HFFc6 (cell line): Measurements from ENCODE around the gene SETD1A. TPM values are rescaled to one million over a fixed set of nuclear protein-coding genes. Genes with fewer than 3 reads are reported as not detected.

Experiments
- DNase-seq: peaks from one replicate; pipeline ENCODE4 v3.0.0-alpha.2; 2018
- H3K27ac Mint-ChIP-seq: 2 replicates; pipeline ENCODE4 v1.8.0; 2020; ENCODE audit warnings: mild to moderate bottlenecking, mixed read lengths
- H3K27me3 Mint-ChIP-seq: 2 replicates; pipeline ENCODE4 v1.8.0; 2021; ENCODE audit warnings: mild to moderate bottlenecking, moderate library complexity, mixed read lengths; ENCODE audit not compliant: insufficient read depth
- H3K36me3 Mint-ChIP-seq: 2 replicates; pipeline ENCODE4 v1.8.0; 2021; ENCODE audit warnings: low read depth, mixed read lengths
- H3K4me1 Mint-ChIP-seq: 2 replicates; pipeline ENCODE4 v1.8.0; 2020; ENCODE audit warnings: low read depth, mixed read lengths
- H3K4me3 Mint-ChIP-seq: 2 replicates; pipeline ENCODE4 v1.8.0; 2020; ENCODE audit warnings: mild to moderate bottlenecking, moderate library complexity, mixed read lengths
- H3K9me3 Mint-ChIP-seq: 2 replicates; pipeline ENCODE4 v1.8.0; 2020; ENCODE audit warnings: mild to moderate bottlenecking, mixed read lengths
- total RNA-seq, 6 experiments: library from RNA; stranded (reverse); fragmentation: NEBNext Ultra II Directional; extraction: Animal tissue kit (Norgen Biotek cat#: 25700); gene quantifications; 2 replicates in 1 of 6; 3 replicates in 5 of 6; pipeline ENCODE4 v1.2.3, GENCODE V29; 2021
- TF ChIP-seq, protein P1 (sequence below): fragments of 200-600 bp; sonication (generic); IDR thresholded peaks from 2 replicates; pipeline ENCODE4 v1.5.0; 2021; ENCODE audit warnings: antibody characterized with exemption, mild to moderate bottlenecking

SETD1A gene
- total RNA-seq, 6 experiments from 2014 or later = 13.4 to 15.8 (median 14.4) TPM

- peaks cover 6% of the 10 kb centered on the region; the same call in 1 of the 2 replicates for H3K36me3 Mint-ChIP-seq
These were observed 48.0 kb downstream of the SETD1A start for GRCh38 chr16:31005350-31006085.

DNA sequence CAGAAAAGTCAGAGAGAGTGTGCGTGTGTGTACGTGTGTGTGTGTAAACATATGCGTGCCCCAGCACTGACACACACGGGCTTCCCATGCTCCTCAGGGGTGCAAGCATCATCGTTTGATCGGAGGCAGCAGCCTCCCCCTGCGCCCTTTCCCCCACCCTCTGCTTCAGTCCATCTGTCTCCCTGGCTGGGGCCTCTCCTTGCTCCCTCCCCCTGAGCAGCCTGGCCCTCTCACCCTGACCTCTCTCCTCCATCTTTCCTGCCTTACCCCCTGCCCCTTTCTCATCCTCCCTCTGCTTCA is 48.5 kb downstream of the SETD1A start:
- Mint-ChIP-seq H3K36me3 (peaks cover 6% of the 10 kb centered on the region; the same call in 1 of the 2 replicates), H3K27ac (no peak overlapping the region), H3K4me3 (no peak overlapping the region), H3K9me3 (no peaks in the 10 kb centered on the region), H3K4me1 (peaks cover 44% of the 10 kb centered on the region), H3K27me3 (no peaks in the 10 kb centered on the region; the same call in none of the 2 replicates)
- TF ChIP-seq, protein P1, sequence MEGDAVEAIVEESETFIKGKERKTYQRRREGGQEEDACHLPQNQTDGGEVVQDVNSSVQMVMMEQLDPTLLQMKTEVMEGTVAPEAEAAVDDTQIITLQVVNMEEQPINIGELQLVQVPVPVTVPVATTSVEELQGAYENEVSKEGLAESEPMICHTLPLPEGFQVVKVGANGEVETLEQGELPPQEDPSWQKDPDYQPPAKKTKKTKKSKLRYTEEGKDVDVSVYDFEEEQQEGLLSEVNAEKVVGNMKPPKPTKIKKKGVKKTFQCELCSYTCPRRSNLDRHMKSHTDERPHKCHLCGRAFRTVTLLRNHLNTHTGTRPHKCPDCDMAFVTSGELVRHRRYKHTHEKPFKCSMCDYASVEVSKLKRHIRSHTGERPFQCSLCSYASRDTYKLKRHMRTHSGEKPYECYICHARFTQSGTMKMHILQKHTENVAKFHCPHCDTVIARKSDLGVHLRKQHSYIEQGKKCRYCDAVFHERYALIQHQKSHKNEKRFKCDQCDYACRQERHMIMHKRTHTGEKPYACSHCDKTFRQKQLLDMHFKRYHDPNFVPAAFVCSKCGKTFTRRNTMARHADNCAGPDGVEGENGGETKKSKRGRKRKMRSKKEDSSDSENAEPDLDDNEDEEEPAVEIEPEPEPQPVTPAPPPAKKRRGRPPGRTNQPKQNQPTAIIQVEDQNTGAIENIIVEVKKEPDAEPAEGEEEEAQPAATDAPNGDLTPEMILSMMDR = no peak
- DNase-seq = no peak

More at GRCh38 chr16:31005350-31006085, 48.0 kb downstream of the SETD1A start:
- Mint-ChIP-seq H3K4me3 (no peak overlapping the region), H3K27me3 (no peaks in the 10 kb centered on the region; the same call in none of the 2 replicates), H3K4me1 (peaks cover 44% of the 10 kb centered on the region), H3K27ac (no peak overlapping the region), H3K9me3 (no peaks in the 10 kb centered on the region)
- TF ChIP-seq, protein P1 = no peak
- DNase-seq = no peak

DNA sequence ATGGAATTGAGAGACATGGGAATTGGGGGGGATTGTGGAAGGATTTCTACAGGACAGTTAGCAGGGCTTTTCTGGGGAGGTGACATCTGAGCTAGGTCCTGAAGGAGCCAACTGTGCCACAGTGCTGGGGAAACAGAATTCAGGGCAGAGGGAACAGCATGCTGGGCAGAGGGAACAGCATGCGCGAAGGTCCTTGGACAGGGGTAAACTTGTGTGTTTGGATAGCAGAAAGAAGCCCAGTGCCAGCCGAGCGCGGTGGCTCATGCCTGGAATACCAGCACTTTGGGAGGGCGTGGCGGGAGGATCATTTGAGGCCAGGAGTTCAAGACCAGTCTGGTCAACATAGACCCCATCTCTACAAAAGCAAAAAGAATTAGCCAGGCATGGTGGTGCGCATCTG is 49.0 kb downstream of the SETD1A start:
- peaks cover 6% of the 10 kb centered on the region; the same call in 1 of the 2 replicates for H3K36me3 Mint-ChIP-seq

DNA sequence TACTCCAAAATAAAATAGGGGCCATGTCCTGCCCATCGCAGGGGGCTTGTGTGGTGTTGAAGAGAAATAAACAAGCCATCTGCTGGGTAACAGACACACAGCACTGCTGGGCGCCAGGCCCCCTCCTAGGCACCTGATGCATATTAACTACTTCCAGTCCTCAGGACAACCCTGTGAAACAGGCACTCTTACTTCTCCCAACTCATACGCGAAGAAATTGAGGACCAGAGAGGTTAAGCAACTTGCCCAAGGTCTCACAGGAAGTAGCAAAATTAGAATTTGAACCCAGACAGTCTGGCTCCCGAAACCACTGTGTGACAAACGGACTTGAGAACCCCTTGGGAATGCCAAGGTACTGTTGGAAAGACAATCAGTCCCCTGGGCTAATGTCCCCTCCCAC is 50.1 kb downstream of the SETD1A start:
- Mint-ChIP-seq H3K9me3 (no peaks in the 10 kb centered on the region), H3K27ac (peak overlapping the region; percentile 63; the same call in 1 of the 2 replicates), H3K4me3 (no peak overlapping the region), H3K27me3 (peaks cover 3% of the 10 kb centered on the region), H3K4me1 (peaks cover 44% of the 10 kb centered on the region), H3K36me3 (peaks cover 6% of the 10 kb centered on the region; the same call in 1 of the 2 replicates)
- no peak for DNase-seq
- TF ChIP-seq, protein P1 = no peak

More for the DNA sequence above, 49.0 kb downstream of the SETD1A start:
- Mint-ChIP-seq H3K27ac (peak overlapping the region; percentile 5), H3K9me3 (no peaks in the 10 kb centered on the region), H3K4me1 (peaks cover 44% of the 10 kb centered on the region), H3K4me3 (no peak overlapping the region), H3K27me3 (no peaks in the 10 kb centered on the region; the same call in none of the 2 replicates)
- TF ChIP-seq, protein P1 = no peak
- DNase-seq = no peak

DNA sequence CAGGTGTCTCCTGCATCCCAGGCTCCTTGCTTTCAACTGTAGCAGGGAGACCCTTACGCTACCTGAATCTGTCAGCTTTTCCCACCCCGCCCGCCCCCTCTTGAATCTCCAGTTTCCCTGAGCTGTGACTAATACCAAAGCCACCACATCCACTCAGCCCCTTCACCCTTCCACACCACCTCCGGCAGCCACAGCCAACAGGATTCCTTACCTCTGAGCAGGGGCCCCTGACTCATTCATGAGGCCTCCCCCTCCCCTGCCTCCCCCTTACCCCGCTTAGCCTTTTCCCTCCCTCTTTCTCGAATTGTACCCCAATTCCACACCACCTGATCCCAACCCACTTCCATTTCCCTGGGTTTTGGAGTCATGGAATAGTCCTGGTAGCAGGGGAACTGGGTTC is 50.6 kb downstream of the SETD1A start:
- peak overlapping the region; percentile 34 for H3K4me3 Mint-ChIP-seq
- TF ChIP-seq, protein P1 = no peak
- DNase-seq = peak; percentile 70
- H3K27ac Mint-ChIP-seq = peak overlapping the region; percentile 63
- peaks cover 6% of the 10 kb centered on the region; the same call in 1 of the 2 replicates for H3K36me3 Mint-ChIP-seq
- H3K27me3 Mint-ChIP-seq = peaks cover 3% of the 10 kb centered on the region
- H3K4me1 Mint-ChIP-seq = peaks cover 44% of the 10 kb centered on the region
- H3K9me3 Mint-ChIP-seq = no peaks in the 10 kb centered on the region
